Anterior cingulate cortex (tissue), 58 donors: Measurements from ENCODE around the gene AKR1C1.
"Not testable (repeated sequence)": the region's sequence is repeated elsewhere in the genome, so short reads cannot be mapped to it uniquely, and the experiment has no call there.

Source experiments
- DNase-seq, 58 donors: peaks; one replicate each; lab custom pipeline; 2025; lab: John Stamatoyannopoulos, UW

The AKR1C1 gene

DNA sequence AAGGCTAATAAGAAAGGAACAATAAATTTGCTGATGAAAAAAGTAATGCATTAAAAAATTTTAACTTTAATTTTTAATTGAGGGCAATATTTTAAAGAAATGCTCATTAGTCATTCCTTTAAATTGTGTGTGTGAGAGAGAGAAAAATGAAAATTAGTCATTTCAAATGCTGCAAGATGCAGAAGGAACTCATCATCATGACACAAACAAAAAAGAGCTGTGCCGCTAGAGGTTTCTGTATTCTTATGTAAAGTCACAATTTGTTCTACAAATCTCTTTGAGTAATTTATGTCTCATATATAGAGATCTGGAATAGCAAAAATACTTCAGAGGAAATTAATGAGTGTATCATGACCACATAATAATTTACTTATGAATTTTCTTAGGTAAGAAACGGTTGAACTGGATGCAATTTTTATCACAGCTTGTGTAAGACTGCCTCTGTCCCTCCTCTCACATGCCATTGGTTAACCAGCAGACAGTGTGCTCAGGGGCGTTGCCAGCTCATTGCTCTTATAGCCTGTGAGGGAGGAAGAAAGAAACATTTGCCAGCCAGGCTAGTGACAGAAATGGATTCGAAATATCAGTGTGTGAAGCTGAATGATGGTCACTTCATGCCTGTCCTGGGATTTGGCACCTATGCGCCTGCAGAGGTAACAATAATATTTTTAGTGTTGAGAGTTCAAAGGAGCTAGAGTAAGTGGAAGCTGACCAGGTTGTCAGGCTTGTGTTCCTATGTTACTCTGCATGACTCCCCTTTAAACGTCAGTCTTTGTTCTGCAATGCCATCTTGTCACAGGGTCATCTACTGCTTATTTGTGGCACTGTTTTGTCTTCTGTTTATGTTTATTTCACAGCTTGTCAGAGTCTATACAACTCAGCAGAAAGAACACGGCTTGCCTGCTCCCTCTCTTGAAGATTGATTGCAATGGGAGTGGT lies at the start of gene AKR1C1:
AKR1C1 (plus strand) TSS at position 540 of the 939 bp plus-strand sequence; CDS start at position 570, 30 bp downstream.
- not testable (repeated sequence) for DNase-seq

DNA sequence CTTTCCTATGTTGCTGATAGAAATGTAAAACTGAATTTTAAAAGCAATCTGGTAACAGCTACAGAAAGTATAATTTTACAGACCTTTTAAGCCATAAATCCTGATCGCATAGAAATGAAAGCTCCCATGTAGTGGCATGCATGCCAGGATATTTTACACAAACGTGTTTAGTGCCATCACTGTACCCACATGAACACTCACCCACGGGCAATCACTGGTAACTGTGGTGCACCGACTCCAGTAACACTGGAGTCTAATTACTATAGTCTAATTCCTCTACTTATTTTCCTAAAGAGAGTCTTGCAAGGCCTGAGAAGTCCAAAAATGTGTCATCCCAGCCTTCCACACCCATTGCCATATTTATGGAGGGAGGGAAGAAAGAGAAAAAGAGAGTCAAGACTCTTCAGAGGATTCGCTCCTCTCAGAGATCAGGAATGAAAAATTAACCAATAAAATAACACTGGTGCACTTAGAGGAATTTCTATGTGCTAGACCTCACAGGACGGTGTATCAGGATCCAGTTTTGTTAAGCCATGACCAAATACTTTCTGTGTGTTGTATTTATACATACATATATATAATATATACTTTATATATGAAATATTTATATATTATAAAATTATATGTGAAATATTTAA lies 48.9 kb upstream of the AKR1C1 start:
- DNase-seq, result no peak

DNA sequence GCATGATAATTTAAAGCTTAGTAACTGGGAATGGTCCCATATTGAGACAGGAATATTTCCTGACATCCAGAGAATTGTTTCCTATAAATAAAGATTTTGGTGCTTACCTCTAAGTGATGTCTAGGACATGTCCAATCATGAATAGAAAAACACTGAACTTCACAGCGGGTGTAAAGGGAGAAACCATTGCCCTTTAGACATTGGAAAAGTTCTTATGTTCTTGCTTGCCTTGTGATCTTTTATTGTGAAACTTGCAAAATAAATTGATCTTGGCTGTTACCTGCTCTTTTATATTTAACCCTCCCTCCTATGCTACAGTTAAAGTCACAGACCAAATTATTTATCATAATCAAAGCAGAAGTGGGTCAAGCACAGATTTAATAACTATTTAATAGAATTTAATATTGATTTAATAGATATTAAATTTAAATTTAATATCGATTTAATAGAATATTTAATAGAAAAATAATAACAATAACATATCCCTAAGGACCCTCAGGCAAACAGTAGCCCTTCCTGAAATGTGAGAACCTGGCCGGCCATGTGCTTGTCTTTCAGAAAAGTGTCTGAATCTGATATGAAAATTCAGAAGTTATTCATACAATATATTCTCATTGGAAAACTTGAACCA lies 47.0 kb upstream of the AKR1C1 start:
- DNase-seq, result no peak

DNA sequence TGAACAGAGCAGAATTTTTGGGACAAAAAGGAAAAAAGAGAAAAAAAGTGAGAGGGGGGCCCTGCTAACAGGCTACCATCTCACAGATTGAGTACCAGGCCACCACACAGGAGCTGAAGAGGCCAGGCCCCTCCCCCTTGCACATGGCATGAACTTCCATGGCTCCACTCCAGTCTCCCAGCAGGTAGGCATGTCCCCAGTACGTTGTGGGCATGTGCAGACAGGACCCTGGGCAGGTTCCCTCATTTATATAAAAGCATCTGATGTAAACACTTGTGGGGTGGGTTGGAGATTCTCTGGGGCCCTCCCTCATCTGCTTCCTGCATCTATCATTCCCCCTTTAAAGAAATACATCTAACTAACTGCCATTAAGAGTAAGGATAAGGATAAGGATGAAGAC lies 45.0 kb upstream of the AKR1C1 start:
- no peak for DNase-seq

DNA sequence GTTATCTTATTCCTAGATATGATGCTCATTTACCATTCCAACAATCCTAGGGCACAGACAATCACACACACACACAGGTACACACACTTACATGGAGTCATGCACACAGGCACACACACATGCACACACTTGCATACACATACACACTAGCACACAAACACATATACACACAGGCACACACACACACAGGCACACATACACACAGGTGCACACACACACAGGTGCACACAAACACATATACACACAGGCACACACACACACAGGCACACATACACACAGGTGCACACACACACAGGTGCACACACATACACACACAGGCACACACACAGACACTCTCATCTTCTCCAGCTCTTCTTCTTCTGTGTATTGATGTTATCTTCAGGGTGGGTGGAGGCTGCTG lies 38.7 kb upstream of the AKR1C1 start:
- DNase-seq, result not testable (repeated sequence)

DNA sequence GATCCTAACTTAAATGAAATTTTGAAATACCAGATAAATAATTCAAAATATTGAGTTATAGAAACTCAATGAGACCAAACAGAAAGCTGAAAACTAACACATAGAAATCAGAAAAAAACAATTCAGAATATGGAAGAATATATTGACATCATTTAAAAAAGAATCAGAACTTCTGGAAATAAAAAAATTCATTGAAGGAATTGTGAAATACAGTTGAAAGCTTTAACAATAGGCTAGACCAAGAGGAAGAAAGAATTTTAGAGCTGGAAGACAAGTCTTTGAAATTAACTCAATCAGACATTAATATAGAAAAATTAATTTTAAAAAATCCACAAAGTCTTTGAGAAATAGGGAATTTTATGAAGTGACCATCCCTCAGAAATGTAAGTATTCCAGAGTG lies 36.8 kb upstream of the AKR1C1 start:
- DNase-seq, result no peak

DNA sequence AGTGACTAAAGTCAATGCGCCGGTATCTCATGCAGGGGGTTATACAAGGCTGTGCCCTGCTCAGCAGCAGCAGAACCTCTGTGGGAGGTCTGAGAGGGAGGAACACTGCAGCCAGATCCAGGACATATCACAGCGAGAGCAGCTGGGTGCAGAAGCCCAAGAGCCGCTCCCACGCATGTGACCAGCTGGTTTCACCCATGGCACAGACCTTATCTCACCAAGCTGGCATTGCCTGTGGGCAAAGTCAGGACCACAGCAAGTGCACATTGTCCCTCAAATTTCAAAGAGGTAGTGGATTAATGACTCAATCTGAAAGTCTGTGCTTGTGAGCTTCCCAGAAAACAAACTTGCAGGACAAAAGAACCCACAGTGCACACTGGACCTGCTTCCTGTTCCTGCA lies 31.6 kb upstream of the AKR1C1 start:
- no peak for DNase-seq

DNA sequence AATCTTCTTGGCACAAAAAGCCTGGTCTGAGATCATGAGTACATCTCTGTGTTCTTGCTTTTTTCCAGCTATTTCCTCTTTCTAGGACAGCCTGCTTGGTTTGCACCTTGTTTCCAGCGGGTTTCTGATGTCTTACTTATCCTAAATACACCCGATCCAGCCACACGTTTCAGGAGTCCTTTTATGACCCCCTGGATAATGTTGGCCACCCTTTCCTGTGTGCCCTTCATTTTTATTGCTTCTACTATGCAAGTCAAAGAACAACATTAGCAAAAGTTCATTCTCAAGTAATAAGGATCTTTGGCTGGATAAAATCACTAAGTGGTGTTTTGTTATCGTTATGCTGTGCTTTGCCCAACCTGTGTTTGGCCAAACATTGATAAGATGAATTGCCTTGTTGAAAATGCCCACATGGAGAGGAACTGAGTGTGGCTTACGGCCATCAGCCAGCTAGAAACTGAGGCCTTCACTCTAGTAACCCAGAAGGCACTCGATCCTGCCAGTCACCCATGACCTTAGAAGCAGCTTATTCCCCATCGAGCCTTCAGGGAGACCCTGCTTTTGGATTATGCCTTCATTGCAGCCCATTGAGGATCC lies 28.7 kb upstream of the AKR1C1 start:
- DNase-seq, result no peak

DNA sequence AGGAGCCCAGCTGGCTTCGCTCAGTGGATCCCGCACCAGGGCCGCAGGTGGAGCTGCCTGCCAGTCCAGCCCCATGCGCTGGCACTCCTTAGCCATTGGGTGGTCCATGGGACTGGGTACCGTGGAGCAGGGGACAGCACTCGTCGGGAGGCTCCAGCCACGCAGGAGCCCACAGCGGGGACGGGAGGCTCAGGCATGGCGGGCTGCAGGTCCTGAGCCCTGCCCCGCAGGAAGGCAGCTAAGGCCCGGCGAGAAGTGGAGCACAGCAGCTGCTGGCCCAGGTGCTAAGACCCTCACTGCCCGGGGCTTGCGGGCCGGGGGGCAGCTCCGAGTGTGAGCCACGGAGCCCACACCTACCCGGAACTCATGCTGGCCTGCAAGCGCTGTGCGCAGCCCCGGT lies 25.9 kb upstream of the AKR1C1 start:
- DNase-seq, result no peak

DNA sequence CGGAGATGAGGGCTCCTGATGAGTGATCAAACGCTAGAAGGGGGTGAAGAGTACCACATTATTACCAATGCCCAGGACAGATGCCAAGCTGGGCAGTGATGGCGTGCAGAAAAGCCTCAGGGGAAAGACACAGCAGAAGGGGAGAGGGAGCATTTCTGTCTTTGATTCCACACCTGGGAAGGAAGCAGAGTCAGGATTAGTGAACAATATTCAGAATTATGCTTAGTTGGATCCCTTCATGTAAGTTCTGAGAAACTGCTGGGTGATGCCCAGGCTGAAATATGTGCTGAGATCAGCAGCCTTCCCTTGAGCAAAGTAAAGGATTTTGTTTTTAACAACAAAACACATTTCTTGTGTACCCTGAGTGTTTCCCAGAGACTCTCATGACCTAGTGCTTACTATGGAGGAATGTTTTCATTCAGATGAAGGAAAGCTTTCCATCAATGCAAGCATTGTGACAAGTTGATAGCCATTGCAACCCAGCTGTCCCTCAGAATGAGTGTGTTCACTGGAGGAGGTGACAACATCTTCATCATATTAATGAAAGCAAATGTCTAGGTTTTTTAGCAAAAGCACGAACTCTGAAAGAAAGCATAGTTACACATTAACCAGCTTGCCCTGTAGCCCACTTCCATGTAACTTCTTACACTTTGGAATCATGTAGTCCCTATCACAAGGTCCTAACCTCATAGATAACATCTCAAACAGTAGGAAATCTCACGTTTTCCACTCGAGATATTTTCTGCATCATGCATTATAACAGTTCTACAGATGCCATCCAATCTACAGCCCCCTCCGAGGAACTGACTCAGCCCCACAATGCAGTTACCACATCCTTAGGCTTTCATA lies 23.8 kb upstream of the AKR1C1 start:
- DNase-seq, result no peak

DNA sequence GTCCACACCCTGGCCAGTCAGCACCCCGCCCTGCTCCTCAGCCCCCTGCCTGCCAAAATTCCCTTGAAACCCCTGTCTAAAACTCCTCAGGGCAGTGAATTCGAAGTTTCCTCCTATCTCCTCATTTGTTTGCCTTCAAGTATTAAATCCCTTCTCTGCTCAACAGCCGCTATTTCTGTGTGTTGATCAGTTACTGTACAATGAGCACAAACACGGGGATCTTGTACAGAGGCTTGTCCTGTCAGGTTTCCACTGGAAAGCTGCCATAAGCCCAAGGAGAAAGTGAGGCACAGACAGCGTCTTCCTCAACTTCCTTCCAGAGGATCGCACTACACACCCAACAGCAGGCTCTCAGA lies 23.2 kb upstream of the AKR1C1 start:
- DNase-seq, result not testable (repeated sequence)

DNA sequence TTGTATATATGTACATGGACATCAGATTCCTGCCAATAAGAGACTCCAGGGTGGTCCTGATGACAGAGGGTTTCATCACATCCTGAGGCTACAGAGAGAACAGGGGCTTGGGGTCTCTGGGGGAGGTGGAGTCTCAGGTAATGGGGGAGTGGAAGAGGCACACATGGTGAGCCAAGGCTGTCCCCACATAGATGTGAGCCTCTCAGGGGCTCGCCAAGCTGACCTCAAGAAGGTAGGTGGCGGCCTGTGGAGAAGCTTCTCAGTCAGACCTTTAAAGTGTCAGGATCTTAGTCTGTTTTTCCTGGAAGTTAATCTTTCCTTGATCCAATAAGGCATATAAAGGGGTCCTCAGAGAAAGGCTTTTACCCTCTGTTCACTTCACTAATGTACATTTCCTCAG lies 22.3 kb upstream of the AKR1C1 start:
- not testable (repeated sequence) for DNase-seq

DNA sequence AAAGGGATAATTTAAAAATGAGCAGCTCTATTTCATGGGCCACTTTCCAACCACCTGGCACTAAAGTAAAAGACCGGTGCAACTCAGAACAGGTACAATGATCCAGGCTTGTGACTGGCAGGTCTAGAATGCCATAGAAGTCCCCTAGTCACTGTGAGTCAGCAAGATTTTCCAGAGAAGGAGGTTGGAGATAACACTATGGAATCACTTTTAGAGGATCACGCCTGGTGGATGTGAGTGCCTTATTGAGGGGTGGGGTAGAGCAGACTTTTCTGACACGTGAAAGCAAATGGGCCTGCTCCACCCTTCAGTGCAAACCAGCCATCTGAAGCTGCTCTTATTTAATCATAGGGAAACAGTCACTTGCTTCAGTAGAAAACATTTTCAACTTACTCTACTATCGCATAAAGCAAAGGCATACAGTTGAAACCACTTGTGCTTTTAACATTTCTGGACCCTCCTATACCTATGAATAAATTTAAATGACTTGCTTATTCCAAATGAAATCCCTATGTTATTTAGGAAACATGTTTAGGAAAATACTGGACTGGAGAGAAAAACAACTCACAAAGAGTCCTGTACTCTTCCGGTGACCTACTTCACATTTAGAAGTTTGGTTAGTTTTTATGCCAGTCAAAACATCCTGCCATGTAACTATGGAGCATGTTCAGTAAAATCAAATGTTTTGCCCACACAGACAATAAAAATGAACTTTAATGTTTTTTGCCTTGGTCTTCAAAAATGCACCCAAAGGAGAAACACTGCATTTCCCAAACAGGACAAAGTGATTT lies 21.5 kb upstream of the AKR1C1 start:
- no peak for DNase-seq

DNA sequence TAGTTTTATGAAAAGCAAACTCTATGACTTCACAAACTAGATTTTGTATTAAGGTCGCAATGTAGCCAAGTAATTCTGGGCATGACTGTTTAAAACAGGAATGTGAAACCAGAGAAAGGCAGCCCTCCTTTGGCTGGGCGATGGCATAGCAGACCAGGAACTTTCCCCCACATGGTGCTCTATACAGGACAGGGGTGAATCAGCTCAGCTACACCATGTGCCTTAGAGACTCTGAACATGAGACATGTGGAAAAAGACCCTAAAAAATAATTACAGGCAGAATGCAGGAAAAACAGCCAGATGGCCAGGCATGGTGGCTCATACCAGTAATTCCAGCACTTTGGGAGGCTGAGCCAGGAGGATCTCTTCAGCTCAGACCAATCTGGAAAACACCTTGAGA lies 20.3 kb upstream of the AKR1C1 start:
- DNase-seq, result not testable (repeated sequence)

DNA sequence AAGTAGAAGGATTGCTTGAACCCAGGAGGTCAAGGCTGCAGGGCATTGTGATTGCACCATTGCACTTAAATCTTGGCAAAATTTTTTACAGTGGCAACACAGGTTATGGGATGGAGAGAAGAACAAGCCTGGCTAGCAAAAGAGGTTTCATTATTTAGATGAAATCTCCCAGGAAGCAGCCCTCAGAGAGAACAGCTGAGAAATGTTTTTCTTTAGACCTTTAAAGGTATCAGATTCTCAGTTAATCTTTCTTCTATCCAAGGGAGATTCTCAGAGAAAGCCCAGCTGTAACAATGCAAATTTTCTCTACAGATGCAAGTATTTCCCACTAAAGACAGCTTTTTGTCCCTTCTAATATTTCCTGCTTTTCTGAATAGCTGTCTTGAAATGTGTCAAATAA lies 19.8 kb upstream of the AKR1C1 start:
- DNase-seq, result not testable (repeated sequence)

DNA sequence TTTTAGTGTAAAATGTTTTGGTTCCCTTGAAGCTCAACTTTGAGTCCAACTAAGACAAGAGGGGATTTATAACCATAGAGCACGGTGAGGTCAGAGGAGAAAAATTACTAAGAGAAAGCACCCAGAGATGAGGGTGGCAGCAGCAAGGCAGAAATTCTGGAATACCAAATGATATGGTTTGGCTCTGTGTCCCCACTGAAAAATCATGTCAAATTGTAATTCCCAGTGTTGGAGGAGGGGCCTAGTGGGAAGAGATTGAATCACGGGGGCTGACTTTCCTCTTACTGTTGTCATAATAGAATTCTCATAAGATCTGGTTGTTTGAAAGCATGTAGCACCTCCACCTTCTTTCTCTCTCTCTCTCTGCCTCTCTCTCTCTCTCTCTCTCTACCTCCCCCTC lies 19.4 kb upstream of the AKR1C1 start:
- no peak for DNase-seq

DNA sequence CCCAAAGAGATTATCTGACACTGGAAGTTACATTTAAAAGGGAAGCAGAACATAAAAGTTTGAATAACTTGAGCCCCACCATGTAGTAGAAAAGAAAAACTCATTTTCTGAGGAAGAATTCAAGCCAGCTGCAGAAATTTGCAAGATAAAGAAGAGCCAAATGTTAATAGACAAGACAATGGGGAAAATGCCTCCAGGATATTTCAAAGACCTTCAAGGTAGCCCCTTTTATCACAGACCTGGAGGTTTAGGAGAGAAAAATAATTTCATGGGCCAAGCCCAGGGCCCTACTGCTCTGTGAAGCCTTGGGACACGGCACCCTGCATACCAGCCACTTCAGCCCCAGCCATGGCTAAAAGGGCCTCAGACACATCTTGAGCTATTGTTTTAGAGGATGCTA lies 18.4 kb upstream of the AKR1C1 start:
- DNase-seq, result no peak

DNA sequence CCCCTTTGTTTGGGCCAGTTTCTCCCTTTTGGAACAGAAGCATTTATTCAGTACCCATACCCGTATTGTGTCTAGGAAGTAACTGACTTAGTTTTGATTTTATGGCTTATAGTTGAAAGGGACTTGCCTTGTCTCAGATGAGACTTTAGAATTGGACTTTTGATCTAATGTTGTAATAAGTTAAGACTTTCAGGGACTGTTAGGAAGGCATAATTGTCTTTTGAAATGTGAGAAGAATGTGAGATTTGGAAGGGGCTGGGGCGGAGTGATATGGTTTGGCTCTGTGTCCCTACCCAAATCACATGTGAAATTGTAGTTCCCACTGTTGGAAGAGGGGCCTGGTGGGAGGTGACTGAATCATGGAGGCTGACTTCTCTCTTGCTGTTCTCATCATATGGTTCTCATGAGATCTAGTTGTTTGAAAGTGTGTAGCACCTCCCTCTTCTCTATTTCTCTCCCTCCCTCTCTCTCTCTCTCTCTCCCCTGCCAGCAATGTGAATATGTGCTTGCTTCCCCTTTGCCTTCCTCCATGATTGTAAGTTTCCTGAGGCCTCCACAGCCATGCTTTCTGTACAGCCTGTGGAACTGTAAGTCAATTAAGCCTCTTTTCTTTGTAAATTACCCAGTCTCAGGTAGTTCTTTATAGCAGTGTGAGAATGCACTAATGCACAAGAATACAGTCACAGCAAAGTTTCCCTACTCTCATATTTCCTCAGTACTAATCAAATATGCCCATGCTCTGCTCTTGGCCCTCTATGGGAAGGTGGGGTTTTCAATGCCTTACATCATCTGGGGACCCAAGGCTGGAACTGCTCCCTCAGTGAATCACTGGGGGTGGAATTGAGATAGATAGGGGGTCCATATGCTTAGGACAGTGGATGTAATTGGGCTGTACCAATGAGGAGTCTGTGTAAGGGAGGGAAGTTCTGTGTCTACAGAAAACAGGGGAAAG lies 17.2 kb upstream of the AKR1C1 start:
- no peak for DNase-seq
